H1 (cell line): ENCODE results near the gene ZNF284. TPM values are rescaled to one million over a fixed set of nuclear protein-coding genes. Genes with fewer than 3 reads are reported as not detected.

Experiments
- CHD7 ChIP-seq: fragments of 300-600 bp; sonication (generic); IDR thresholded peaks from 2 replicates; pipeline ENCODE4 v1.7.1; 2012; ENCODE audit warnings: low read length, moderate library complexity, mild to moderate bottlenecking, inconsistent platforms; ENCODE audit not compliant: insufficient replicate concordance
- E2F6 ChIP-seq: IDR thresholded peaks from 2 replicates; pipeline ENCODE4 v1.6.1; 2012; ENCODE audit warnings: inconsistent platforms
- HDAC6 ChIP-seq: IDR thresholded peaks from one replicate; pipeline ENCODE4 v1.7.1; 2012; ENCODE audit warnings: low read depth, mild to moderate bottlenecking, inconsistent platforms, low read length, moderate library complexity
- NANOG ChIP-seq: IDR thresholded peaks from 2 replicates; pipeline ENCODE4 v1.6.1; 2011; ENCODE audit warnings: low read length, low read depth, mild to moderate bottlenecking, inconsistent platforms; ENCODE audit not compliant: insufficient read depth, poor library complexity, severe bottlenecking
- RAD21 ChIP-seq, 2 experiments: IDR thresholded peaks in 1 of 2; conservative IDR thresholded peaks in 1 of 2; 2 replicates each; pipeline ENCODE4 v1.6.1; 2011; ENCODE audit warnings: low read depth in 2 of 2, low read length in 2 of 2, improper control_type of control experiment in 1 of 2, inconsistent platforms in 1 of 2, mild to moderate bottlenecking in 1 of 2, moderate library complexity in 1 of 2
- RFX5 ChIP-seq: IDR thresholded peaks from 2 replicates; pipeline ENCODE4 v1.6.1; 2011; ENCODE audit warnings: low read depth, low read length, improper control_type of control experiment, borderline replicate concordance
- SP2 ChIP-seq: IDR thresholded peaks from 2 replicates; pipeline ENCODE4 v1.6.1; 2012; ENCODE audit warnings: mild to moderate bottlenecking, low read length, inconsistent platforms
- TAF1 ChIP-seq: IDR thresholded peaks from 2 replicates; pipeline ENCODE4 v1.6.1; 2011; ENCODE audit warnings: mild to moderate bottlenecking, low read depth, low read length
- YY1 ChIP-seq: IDR thresholded peaks from 2 replicates; pipeline ENCODE4 v1.6.1; 2011; ENCODE audit warnings: low read depth, mild to moderate bottlenecking, low read length
- polyA plus RNA-seq, 7 experiments: library from polyadenylated mRNA; depleted of rRNA in 3 of 7; stranded (reverse) in 5 of 7; unstranded in 2 of 7; fragments of >200 nt in 5 of 7; fragments of 200-250 nt in 2 of 7; gene quantifications; 1 replicate in 5 of 7; 2 replicates in 1 of 7; 4 replicates in 1 of 7; pipeline versions ENCODE4 v1.2.1 to v1.2.3, GENCODE V29; 2011 to 2013; ENCODE audit warnings: missing spikeins in 2 of 7, mixed read lengths in 2 of 7
- total RNA-seq: library from RNA; stranded (reverse); fragmentation: NEBNext Ultra II Directional; extraction: Animal tissue kit (Norgen Biotek cat#: 25700); gene quantifications from 2 replicates; pipeline ENCODE4 v1.2.1, GENCODE V29; 2021

The ZNF284 gene
- total and polyA plus RNA-seq, 2 of the 8 experiments (the other 6 are each of a cell fraction or from before 2014, with no cell fraction given), result 1.1 to 3.4 TPM

GRCh38 chr19:44113138-44113783, 41.3 kb downstream of the ZNF284 start, which contains the start of gene ZNF225 (continued):
- TF ChIP-seq RAD21 (IDR thresholded peaks at IDR 0.05 in 1 of 2, conservative IDR thresholded peaks at IDR 0.05 in 1 of 2; ENCODE audit: low read depth in 2 of 2, low read length in 2 of 2) (no peak), YY1 (peak; percentile 69; the same call in 1 of the 2 replicates), TAF1 (peak; percentile 93), RFX5 (no peak), E2F6 (no peak), SP2 (no peak), CHD7 (no peak), HDAC6 (no peak), NANOG (peak; percentile 10)
